CD14-positive monocyte (primary cell): ENCODE results near the gene HMG20B. TPM values are rescaled to one million over a fixed set of nuclear protein-coding genes. Genes with fewer than 3 reads are reported as not detected.

Experiments used
- DNase-seq, 3 donors: peaks; one replicate each; pipeline ENCODE4 v3.0.0-alpha.2; 2011 to 2022
- H2AFZ ChIP-seq: 2 replicates; pipeline ENCODE4 v1.6.0; 2012; ENCODE audit warnings: mild to moderate bottlenecking, low read depth, low read length, inconsistent platforms; ENCODE audit not compliant: insufficient read depth, poor library complexity, severe bottlenecking
- H3K27ac ChIP-seq, 2 donors: 1 replicate in 1 of 2; 2 replicates in 1 of 2; pipeline ENCODE4 v1.5.1; 2012 to 2013; ENCODE audit warnings: low read length in 2 of 2, control low read depth in 1 of 2, inconsistent platforms in 1 of 2, low read depth in 1 of 2, mild to moderate bottlenecking in 1 of 2
- H3K27me3 ChIP-seq, 2 donors: one replicate each; pipeline versions ENCODE4 v1.6.0 to v1.6.1; 2011 to 2013; ENCODE audit warnings: low read length in 2 of 2; ENCODE audit not compliant: control insufficient read depth in 2 of 2, insufficient read depth in 2 of 2
- H3K36me3 ChIP-seq, 2 donors: replicated peaks in 1 of 2; 1 replicate in 1 of 2; 2 replicates in 1 of 2; pipeline versions ENCODE4 v1.5.1 to v1.6.1; 2012 to 2013; ENCODE audit warnings: low read length in 2 of 2, control low read depth in 1 of 2, inconsistent platforms in 1 of 2, mild to moderate bottlenecking in 1 of 2; ENCODE audit not compliant: insufficient read depth in 2 of 2, control insufficient read depth in 1 of 2
- H3K4me1 ChIP-seq, 2 donors: 1 replicate in 1 of 2; 2 replicates in 1 of 2; pipeline versions ENCODE4 v1.5.1 to v1.6.1; 2012 to 2013; ENCODE audit warnings: low read length in 2 of 2, control low read depth in 1 of 2, inconsistent platforms in 1 of 2, mild to moderate bottlenecking in 1 of 2, moderate library complexity in 1 of 2; ENCODE audit not compliant: insufficient read depth in 2 of 2, control insufficient read depth in 1 of 2
- H3K4me2 ChIP-seq: replicated peaks from 2 replicates; pipeline ENCODE3; 2012; ENCODE audit warnings: low read length, moderate library complexity, mild to moderate bottlenecking; ENCODE audit not compliant: poor library complexity, severe bottlenecking; ENCODE audit errors: extremely low read depth
- H3K4me3 ChIP-seq, 3 experiments: fragments of 200-600 bp in 1 of 3; sonication (generic) in 1 of 3; replicated peaks in 1 of 3; 1 replicate in 2 of 3; 2 replicates in 1 of 3; pipeline ENCODE4 v1.5.1; 2011 to 2013; ENCODE audit warnings: low read length in 3 of 3, mild to moderate bottlenecking in 3 of 3, control low read depth in 2 of 3, low read depth in 2 of 3, inconsistent platforms in 1 of 3, moderate library complexity in 1 of 3
- H3K79me2 ChIP-seq: 2 replicates; pipeline ENCODE4 v1.6.0; 2012; ENCODE audit warnings: mild to moderate bottlenecking, control low read depth, inconsistent platforms, low read length, moderate library complexity; ENCODE audit not compliant: insufficient read depth
- H3K9ac ChIP-seq: 2 replicates; pipeline ENCODE4 v1.6.0; 2017; ENCODE audit warnings: low read length, mild to moderate bottlenecking; ENCODE audit not compliant: insufficient read depth, poor library complexity, severe bottlenecking
- H3K9me3 ChIP-seq, 2 donors: replicated peaks in 1 of 2; 1 replicate in 1 of 2; 2 replicates in 1 of 2; pipeline versions ENCODE4 v1.5.1 to v1.6.1; 2012 to 2013; ENCODE audit warnings: low read length in 2 of 2, control low read depth in 1 of 2; ENCODE audit not compliant: control insufficient read depth in 1 of 2, insufficient read depth in 1 of 2
- H4K20me1 ChIP-seq: 2 replicates; pipeline ENCODE4 v1.6.0; 2012; ENCODE audit warnings: mild to moderate bottlenecking, low read length, control low read depth, moderate library complexity; ENCODE audit not compliant: insufficient read depth
- H3K27ac Mint-ChIP-seq, 7 donors: one replicate each; pipeline ENCODE4 v1.8.0; 2020; ENCODE audit warnings: mild to moderate bottlenecking in 7 of 7, mixed read lengths in 7 of 7, moderate library complexity in 6 of 7, inconsistent platforms in 2 of 7
- H3K27me3 Mint-ChIP-seq, 3 donors: one replicate each; pipeline ENCODE4 v1.8.0; 2021 to 2022; ENCODE audit warnings: low read depth in 3 of 3, mild to moderate bottlenecking in 3 of 3, mixed read lengths in 3 of 3, moderate library complexity in 3 of 3, inconsistent platforms in 1 of 3
- H3K36me3 Mint-ChIP-seq, 2 donors: one replicate each; pipeline ENCODE4 v1.8.0; 2020; ENCODE audit warnings: mixed read lengths in 2 of 2, inconsistent platforms in 1 of 2, mild to moderate bottlenecking in 1 of 2
- H3K4me1 Mint-ChIP-seq: one replicate; pipeline ENCODE4 v1.8.0; 2020; ENCODE audit warnings: mild to moderate bottlenecking, mixed read lengths
- H3K4me3 Mint-ChIP-seq, 2 donors: one replicate each; pipeline ENCODE4 v1.8.0; 2020; ENCODE audit warnings: mild to moderate bottlenecking in 2 of 2, mixed read lengths in 2 of 2, moderate library complexity in 1 of 2
- H3K9me3 Mint-ChIP-seq, 7 donors: one replicate each; pipeline ENCODE4 v1.8.0; 2020 to 2022; ENCODE audit warnings: mixed read lengths in 7 of 7, mild to moderate bottlenecking in 6 of 7, moderate library complexity in 6 of 7, inconsistent platforms in 2 of 7
- WGBS: methylation state at CpG from one replicate; pipeline ENCODE4 v1.1.5; 2013; ENCODE audit warnings: missing lambda C conversion rate; ENCODE audit not compliant: insufficient coverage; 5-methylcytosine and 5-hydroxymethylcytosine counted together
- intact Hi-C, 2 donors: fragments of 100-400 bp; cut with micrococcal nuclease; formaldehyde crosslinking; loops; one replicate each; pipeline versions ENCODE4 v1.15.0 to v1.15.1; 2023
- polyA plus RNA-seq, 3 donors: library from polyadenylated mRNA; depleted of rRNA in 1 of 3; unstranded in 2 of 3; stranded (reverse) in 1 of 3; fragments of 300-500 nt in 2 of 3; fragments of >200 nt in 1 of 3; fragmentation: Illumina TruSeq in 2 of 3; gene quantifications; 1 replicate in 2 of 3; 2 replicates in 1 of 3; pipeline ENCODE4 v1.2.3, GENCODE V29; 2012 to 2021
- TF ChIP-seq, protein P1 (sequence below): fragments of 200-600 bp; IDR thresholded peaks from one replicate; pipeline ENCODE4 v1.8.0; 2022; ENCODE audit warnings: antibody characterized with exemption, mild to moderate bottlenecking

HMG20B gene
- polyA plus RNA-seq, 3 donors: 52.4 to 58.8 (median 56.5) TPM

DNA sequence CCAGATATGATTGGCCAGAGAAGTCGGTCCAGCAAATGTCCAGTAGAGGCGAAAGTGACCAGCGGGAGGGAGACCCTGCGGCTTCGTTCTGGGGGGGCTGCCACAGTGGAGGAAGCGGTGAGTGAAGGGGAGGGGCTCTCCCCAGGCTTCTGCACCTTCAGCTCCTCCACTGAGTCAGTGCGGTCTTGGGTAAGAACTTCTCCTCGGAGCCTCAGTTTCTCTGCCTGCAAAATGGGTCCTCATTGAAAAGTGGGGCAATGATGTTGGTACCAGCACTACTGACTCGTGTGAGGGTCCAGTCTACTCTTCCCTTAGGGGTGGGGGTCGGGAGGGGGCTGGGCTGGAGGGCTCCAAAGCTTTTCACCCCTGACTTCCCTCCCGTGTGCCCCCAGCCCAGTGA, 16.7 kb downstream of the HMG20B start:
- intact Hi-C loops: no loop called here
- peaks cover 5 to 19% of the 10 kb centered on the region in 2 donors for H3K27me3 ChIP-seq
- Mint-ChIP-seq H3K36me3 (no peaks in the 10 kb centered on the region), H3K27ac (no peak overlapping the region), H3K27me3 (peaks cover 17 to 26% (median 26%) of the 10 kb centered on the region in 3 donors), H3K4me3 (no peak overlapping the region), H3K4me1 (no peaks in the 10 kb centered on the region), H3K9me3 (peaks cover 5 to 20% (median 11%) of the 10 kb centered on the region in 7 donors)
- TF ChIP-seq, protein P1, sequence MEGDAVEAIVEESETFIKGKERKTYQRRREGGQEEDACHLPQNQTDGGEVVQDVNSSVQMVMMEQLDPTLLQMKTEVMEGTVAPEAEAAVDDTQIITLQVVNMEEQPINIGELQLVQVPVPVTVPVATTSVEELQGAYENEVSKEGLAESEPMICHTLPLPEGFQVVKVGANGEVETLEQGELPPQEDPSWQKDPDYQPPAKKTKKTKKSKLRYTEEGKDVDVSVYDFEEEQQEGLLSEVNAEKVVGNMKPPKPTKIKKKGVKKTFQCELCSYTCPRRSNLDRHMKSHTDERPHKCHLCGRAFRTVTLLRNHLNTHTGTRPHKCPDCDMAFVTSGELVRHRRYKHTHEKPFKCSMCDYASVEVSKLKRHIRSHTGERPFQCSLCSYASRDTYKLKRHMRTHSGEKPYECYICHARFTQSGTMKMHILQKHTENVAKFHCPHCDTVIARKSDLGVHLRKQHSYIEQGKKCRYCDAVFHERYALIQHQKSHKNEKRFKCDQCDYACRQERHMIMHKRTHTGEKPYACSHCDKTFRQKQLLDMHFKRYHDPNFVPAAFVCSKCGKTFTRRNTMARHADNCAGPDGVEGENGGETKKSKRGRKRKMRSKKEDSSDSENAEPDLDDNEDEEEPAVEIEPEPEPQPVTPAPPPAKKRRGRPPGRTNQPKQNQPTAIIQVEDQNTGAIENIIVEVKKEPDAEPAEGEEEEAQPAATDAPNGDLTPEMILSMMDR: no peak
- no peak overlapping the region for H2AFZ ChIP-seq
- no peaks in the 10 kb centered on the region for H3K36me3 ChIP-seq
- 94% methylated on average over 7 of the region's 11 CpGs for WGBS
- DNase-seq: no peak
- no peaks in the 10 kb centered on the region for H3K79me2 ChIP-seq
- H4K20me1 ChIP-seq: no peaks in the 10 kb centered on the region
- H3K27ac ChIP-seq: no peak overlapping the region
- H3K4me2 ChIP-seq: no peak overlapping the region
- H3K9me3 ChIP-seq: peaks cover 5 to 12% of the 10 kb centered on the region in 2 donors
- no peak overlapping the region for H3K9ac ChIP-seq
- H3K4me3 ChIP-seq: no peak overlapping the region
- H3K4me1 ChIP-seq: peaks cover 5 to 11% of the 10 kb centered on the region in 2 donors

DNA sequence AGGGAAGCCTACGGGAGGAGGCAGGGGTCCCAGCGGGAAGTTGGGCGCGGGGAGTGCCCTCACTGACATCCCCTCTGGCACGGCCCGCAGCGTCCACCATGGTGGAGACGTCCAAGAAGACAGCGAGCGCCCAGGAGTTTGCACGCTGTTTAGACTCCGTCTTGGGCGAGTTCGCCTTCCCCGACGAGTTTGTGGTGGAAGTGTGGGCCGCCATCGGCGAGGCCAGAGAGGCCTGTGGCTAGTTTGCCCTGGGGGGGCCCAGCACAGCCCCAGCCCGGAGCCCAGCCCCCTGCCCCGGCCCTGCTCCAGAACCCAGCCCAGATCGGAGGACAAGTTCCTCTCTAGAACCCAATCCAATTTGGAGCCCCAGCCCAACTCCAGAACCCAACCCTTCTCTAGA, 17.2 kb downstream of the HMG20B start:
- DNase-seq: no peak
- Histone ChIP-seq H3K4me3 (no peak overlapping the region), H2AFZ (no peak overlapping the region), H3K9me3 (peaks cover 5 to 12% of the 10 kb centered on the region in 2 donors), H3K27me3 (peaks cover 5 to 14% of the 10 kb centered on the region in 2 donors), H3K9ac (no peak overlapping the region), H3K27ac (no peak overlapping the region), H4K20me1 (no peaks in the 10 kb centered on the region), H3K4me2 (no peak overlapping the region), H3K4me1 (peaks cover 5 to 11% of the 10 kb centered on the region in 2 donors), H3K36me3 (no peaks in the 10 kb centered on the region), H3K79me2 (no peaks in the 10 kb centered on the region)
- no peak overlapping the region for H3K4me3 Mint-ChIP-seq
- H3K9me3 Mint-ChIP-seq: peaks cover 5 to 19% (median 11%) of the 10 kb centered on the region in 7 donors
- TF ChIP-seq, protein P1: no peak
- WGBS: 98% methylated on average over 20 of the region's 22 CpGs
- H3K36me3 Mint-ChIP-seq: no peaks in the 10 kb centered on the region
- H3K27ac Mint-ChIP-seq: no peak overlapping the region
- no peaks in the 10 kb centered on the region for H3K4me1 Mint-ChIP-seq
- peaks cover 13 to 24% (median 22%) of the 10 kb centered on the region in 3 donors for H3K27me3 Mint-ChIP-seq
- intact Hi-C loops: no loop called here
